CD8-positive, alpha-beta memory T cell (primary cell): ENCODE measurements around the gene TRIM7. TPM values are rescaled to one million over a fixed set of nuclear protein-coding genes. Genes with fewer than 3 reads are reported as not detected.

Experiments used
- CTCF ChIA-PET: fragments of 350-600 bp; sonication (Branson Sonifier 250); formaldehyde crosslinking; loops from one replicate; lab custom pipeline; 2021; ENCODE audit warnings: antibody characterized with exemption; lab: Charles Lee
- POLR2A ChIA-PET: fragments of 350-600 bp; sonication (Branson Sonifier 250); formaldehyde crosslinking; loops from one replicate; lab custom pipeline; 2021; ENCODE audit warnings: antibody characterized with exemption; lab: Charles Lee
- DNase-seq, 5 donors: peaks; one replicate each; pipeline versions ENCODE4 v3.0.0 to v3.0.0-alpha.2; 2020 to 2022; ENCODE audit warnings: mixed read lengths in 1 of 5
- H3K27ac ChIP-seq: one replicate; pipeline ENCODE4 v1.7.0; 2013; ENCODE audit warnings: low read depth, mild to moderate bottlenecking, low read length, moderate library complexity
- H3K27me3 ChIP-seq: 2 replicates; pipeline ENCODE4 v1.7.0; 2013; ENCODE audit warnings: low read length, mild to moderate bottlenecking; ENCODE audit not compliant: insufficient read depth, poor library complexity, severe bottlenecking
- H3K36me3 ChIP-seq: 2 replicates; pipeline ENCODE4 v1.7.0; 2013; ENCODE audit warnings: mild to moderate bottlenecking, low read length, moderate library complexity; ENCODE audit not compliant: insufficient read depth
- H3K4me1 ChIP-seq: 2 replicates; pipeline ENCODE4 v1.7.0; 2013; ENCODE audit warnings: mild to moderate bottlenecking, low read length, moderate library complexity; ENCODE audit not compliant: insufficient read depth
- H3K4me3 ChIP-seq: 2 replicates; pipeline ENCODE4 v1.7.0; 2013; ENCODE audit warnings: mild to moderate bottlenecking, low read length
- H3K9me3 ChIP-seq: 2 replicates; pipeline ENCODE4 v1.7.0; 2013; ENCODE audit warnings: mild to moderate bottlenecking, low read length
- H3K27ac Mint-ChIP-seq, 8 donors: one replicate each; pipeline ENCODE4 v1.8.0; 2020 to 2021; ENCODE audit warnings: mixed read lengths in 8 of 8, mild to moderate bottlenecking in 6 of 8, inconsistent platforms in 3 of 8, moderate library complexity in 3 of 8
- H3K27me3 Mint-ChIP-seq, 2 donors: one replicate each; pipeline ENCODE4 v1.8.0; 2020 to 2021; ENCODE audit warnings: mixed read lengths in 2 of 2, mild to moderate bottlenecking in 1 of 2, moderate library complexity in 1 of 2
- H3K36me3 Mint-ChIP-seq, 3 donors: one replicate each; pipeline ENCODE4 v1.8.0; 2020 to 2021; ENCODE audit warnings: mixed read lengths in 3 of 3, inconsistent platforms in 1 of 3, mild to moderate bottlenecking in 1 of 3
- H3K4me1 Mint-ChIP-seq, 3 donors: one replicate each; pipeline ENCODE4 v1.8.0; 2020 to 2021; ENCODE audit warnings: mixed read lengths in 3 of 3, inconsistent platforms in 1 of 3, mild to moderate bottlenecking in 1 of 3
- H3K4me3 Mint-ChIP-seq, 7 donors: one replicate each; pipeline ENCODE4 v1.8.0; 2020 to 2021; ENCODE audit warnings: mixed read lengths in 7 of 7, mild to moderate bottlenecking in 6 of 7, moderate library complexity in 4 of 7, inconsistent platforms in 2 of 7
- H3K9me3 Mint-ChIP-seq, 5 donors: one replicate each; pipeline ENCODE4 v1.8.0; 2020 to 2022; ENCODE audit warnings: mixed read lengths in 5 of 5, mild to moderate bottlenecking in 3 of 5, moderate library complexity in 2 of 5, inconsistent platforms in 1 of 5
- polyA plus RNA-seq: library from polyadenylated mRNA; unstranded; fragments of 300-500 nt; fragmentation: Illumina TruSeq; gene quantifications from one replicate; pipeline ENCODE4 v1.2.3, GENCODE V29; 2021
- total RNA-seq, 2 experiments: library from RNA; stranded (reverse); gene quantifications; one replicate each; pipeline ENCODE4 v1.2.3, GENCODE V29; 2021

Gene TRIM7
- total and polyA plus RNA-seq, 3 experiments from 2014 or later, result 0.74 to 2.3 (median 2.2) TPM

- Histone ChIP-seq H3K4me1 (peaks cover 25% of the 10 kb centered on the region), H3K4me3 (peak overlapping the region; percentile 69), H3K36me3 (no peaks in the 10 kb centered on the region), H3K27ac (no peak overlapping the region), H3K27me3 (no peaks in the 10 kb centered on the region), H3K9me3 (no peaks in the 10 kb centered on the region)
- peak overlapping the region in 6 of 8 donors; percentile 31 to 88 (median 65) for H3K27ac Mint-ChIP-seq
- ChIA-PET CTCF (interaction anchor here (1.0 to 14.5 kb wide), 5 partner anchors 12 to 58 kb away, joined by 3 to 164 read pairs (median 4); partner anchors contain the start of gene TRIM52), POLR2A (interaction anchor here (0.6 to 8.4 kb wide), 3 partner anchors 10 to 23 kb away, joined by 3 to 168 read pairs (median 5); no protein-coding TSS in a partner anchor)
- peaks cover 6 to 24% of the 10 kb centered on the region in 2 donors for H3K27me3 Mint-ChIP-seq
- H3K4me1 Mint-ChIP-seq, result peaks cover 30 to 38% (median 34%) of the 10 kb centered on the region in 3 donors
- peaks cover 0 to 10% (median 0%) of the 10 kb centered on the region in 3 donors for H3K36me3 Mint-ChIP-seq
- peak overlapping the region; percentile 83 to 95 (median 90) for H3K4me3 Mint-ChIP-seq
- peaks cover 0 to 9% (median 4%) of the 10 kb centered on the region in 5 donors for H3K9me3 Mint-ChIP-seq
- peak in 1 of 5 donors; percentile 29 for DNase-seq
These were observed 727 bp downstream of the TRIM7 start for GRCh38 chr5:181204113-181204825.

GRCh38 chr5:181203777-181204112, 1.3 kb downstream of the TRIM7 start:
- Histone ChIP-seq H3K9me3 (no peaks in the 10 kb centered on the region), H3K36me3 (no peaks in the 10 kb centered on the region), H3K27me3 (no peaks in the 10 kb centered on the region), H3K4me1 (peaks cover 25% of the 10 kb centered on the region), H3K27ac (no peak overlapping the region), H3K4me3 (peak overlapping the region; percentile 69)
- Mint-ChIP-seq H3K9me3 (peaks cover 0 to 9% (median 4%) of the 10 kb centered on the region in 5 donors), H3K27ac (peak overlapping the region in 5 of 8 donors; percentile 31 to 76 (median 55)), H3K4me1 (peaks cover 30 to 38% (median 34%) of the 10 kb centered on the region in 3 donors), H3K27me3 (peaks cover 6 to 24% of the 10 kb centered on the region in 2 donors), H3K36me3 (peaks cover 0 to 10% (median 0%) of the 10 kb centered on the region in 3 donors), H3K4me3 (peak overlapping the region; percentile 83 to 95 (median 90))
- ChIA-PET POLR2A (interaction anchor here (1.4 to 8.4 kb wide), 2 partner anchors 11 to 13 kb away, joined by 3 to 168 read pairs; no protein-coding TSS in a partner anchor), CTCF (interaction anchor here (14.5 kb wide), 1 partner anchor 11 kb away, joined by 164 read pairs; no protein-coding TSS in a partner anchor)
- DNase-seq, result no peak

GRCh38 chr5:181203093-181203711, 1.8 kb downstream of the TRIM7 start:
- no peak for DNase-seq
- no peaks in the 10 kb centered on the region for H3K36me3 ChIP-seq
- H3K27ac Mint-ChIP-seq, result peak overlapping the region in 2 of 8 donors; percentile 43 to 55
- H3K9me3 ChIP-seq, result no peaks in the 10 kb centered on the region
- H3K27ac ChIP-seq, result no peak overlapping the region
- H3K4me3 Mint-ChIP-seq, result peak overlapping the region; percentile 49 to 91 (median 89)
- POLR2A ChIA-PET, result interaction anchor here (8.4 kb wide), 1 partner anchor 12 kb away, joined by 168 read pairs; no protein-coding TSS in a partner anchor
- peaks cover 25% of the 10 kb centered on the region for H3K4me1 ChIP-seq
- no peak overlapping the region for H3K4me3 ChIP-seq
- H3K4me1 Mint-ChIP-seq, result peaks cover 28 to 37% (median 33%) of the 10 kb centered on the region in 3 donors
- no peaks in the 10 kb centered on the region for H3K27me3 ChIP-seq
- peaks cover 0 to 9% (median 4%) of the 10 kb centered on the region in 5 donors for H3K9me3 Mint-ChIP-seq
- H3K36me3 Mint-ChIP-seq, result peaks cover 0 to 10% (median 0%) of the 10 kb centered on the region in 3 donors
- CTCF ChIA-PET, result interaction anchor here (14.5 kb wide), 1 partner anchor 11 kb away, joined by 164 read pairs; no protein-coding TSS in a partner anchor
- peaks cover 6 to 24% of the 10 kb centered on the region in 2 donors for H3K27me3 Mint-ChIP-seq

DNA sequence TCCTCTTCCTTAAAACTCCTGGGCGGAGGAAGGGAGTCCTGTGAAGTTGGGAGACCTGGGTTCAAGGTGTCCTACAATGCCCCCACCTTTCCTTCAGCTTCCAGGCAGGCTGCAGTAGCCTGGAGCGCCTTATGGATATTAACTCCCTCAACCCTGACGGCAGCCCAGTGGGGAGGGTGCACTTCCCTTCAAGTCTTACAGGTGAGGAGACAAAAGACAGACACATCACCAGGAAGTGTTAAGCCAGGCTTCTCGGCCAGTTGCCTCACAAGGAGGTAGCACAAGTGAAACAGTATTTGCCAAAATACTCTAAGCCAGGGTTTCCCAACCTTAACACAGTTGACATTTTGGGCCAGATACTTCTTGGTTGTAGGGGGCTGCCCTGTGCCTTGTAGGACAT, 4.2 kb downstream of the TRIM7 start:
- DNase-seq, result no peak
- no peaks in the 10 kb centered on the region for H3K36me3 ChIP-seq
- H3K9me3 ChIP-seq, result no peaks in the 10 kb centered on the region
- Mint-ChIP-seq H3K4me3 (peak overlapping the region in 2 of 7 donors; percentile 48 to 76), H3K27me3 (peaks cover 3% of the 10 kb centered on the region in 2 donors), H3K4me1 (peaks cover 5 to 15% (median 10%) of the 10 kb centered on the region in 3 donors), H3K27ac (peak overlapping the region in 1 of 8 donors; percentile 16), H3K9me3 (no peaks in the 10 kb centered on the region), H3K36me3 (peaks cover 0 to 1% (median 0%) of the 10 kb centered on the region in 3 donors)
- H3K4me3 ChIP-seq, result no peak overlapping the region
- CTCF ChIA-PET, result interaction anchor here (14.5 kb wide), 1 partner anchor 8 kb away, joined by 164 read pairs; no protein-coding TSS in a partner anchor
- no peak overlapping the region for H3K27ac ChIP-seq
- H3K27me3 ChIP-seq, result no peaks in the 10 kb centered on the region
- POLR2A ChIA-PET, result no interaction called here
- peaks cover 11% of the 10 kb centered on the region for H3K4me1 ChIP-seq

DNA sequence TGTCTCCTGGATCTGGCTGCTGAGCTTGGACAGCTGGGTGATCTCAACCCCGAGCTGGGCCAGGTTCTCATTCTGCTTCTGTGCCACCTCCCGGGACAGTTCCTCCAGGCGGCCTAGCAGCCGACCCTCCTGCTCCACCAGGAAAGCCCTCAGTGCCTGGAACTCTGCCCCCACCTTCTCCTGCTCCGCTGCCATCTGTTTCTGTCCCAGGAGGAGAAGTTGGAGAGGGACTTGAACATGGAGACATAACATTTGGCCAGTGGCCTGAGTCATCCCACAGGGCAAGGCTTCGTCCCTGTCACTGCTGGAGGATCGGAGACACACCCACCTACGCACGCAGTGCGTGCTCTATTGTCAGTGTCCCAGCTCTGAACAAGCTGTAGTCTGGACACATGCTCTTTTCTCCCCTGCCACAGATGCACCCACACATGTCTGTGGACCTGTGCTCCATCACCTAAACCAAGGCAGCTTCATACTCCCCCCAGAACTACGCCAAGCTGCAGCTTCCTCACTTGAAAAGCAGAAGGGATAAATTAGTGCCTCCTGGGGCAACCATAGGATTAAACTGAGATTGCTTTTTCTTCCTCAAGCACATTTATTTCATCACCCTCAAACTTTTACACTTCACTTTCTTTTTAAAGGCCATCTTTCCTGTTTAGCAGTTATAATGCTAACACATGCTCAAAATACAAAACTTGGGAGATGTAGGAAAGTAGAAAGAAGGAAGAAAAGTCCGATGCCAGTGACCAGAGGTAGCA, 4.9 kb downstream of the TRIM7 start:
- Histone ChIP-seq H3K36me3 (no peaks in the 10 kb centered on the region), H3K4me3 (no peak overlapping the region), H3K27ac (no peak overlapping the region), H3K27me3 (no peaks in the 10 kb centered on the region), H3K4me1 (peaks cover 7% of the 10 kb centered on the region), H3K9me3 (no peaks in the 10 kb centered on the region)
- peaks cover 0 to 9% (median 5%) of the 10 kb centered on the region in 3 donors for H3K4me1 Mint-ChIP-seq
- peaks cover 0 to 1% (median 0%) of the 10 kb centered on the region in 3 donors for H3K36me3 Mint-ChIP-seq
- POLR2A ChIA-PET, result no interaction called here
- CTCF ChIA-PET, result interaction anchor here (1.3 to 3.5 kb wide), 2 partner anchors 10 to 15 kb away, joined by 4 to 15 read pairs; no protein-coding TSS in a partner anchor
- peak overlapping the region in 2 of 8 donors; percentile 16 to 89 for H3K27ac Mint-ChIP-seq
- DNase-seq, result no peak
- peaks cover 0 to 3% of the 10 kb centered on the region in 2 donors for H3K27me3 Mint-ChIP-seq
- H3K9me3 Mint-ChIP-seq, result no peaks in the 10 kb centered on the region
- peak overlapping the region in 1 of 7 donors; percentile 76 for H3K4me3 Mint-ChIP-seq

DNA sequence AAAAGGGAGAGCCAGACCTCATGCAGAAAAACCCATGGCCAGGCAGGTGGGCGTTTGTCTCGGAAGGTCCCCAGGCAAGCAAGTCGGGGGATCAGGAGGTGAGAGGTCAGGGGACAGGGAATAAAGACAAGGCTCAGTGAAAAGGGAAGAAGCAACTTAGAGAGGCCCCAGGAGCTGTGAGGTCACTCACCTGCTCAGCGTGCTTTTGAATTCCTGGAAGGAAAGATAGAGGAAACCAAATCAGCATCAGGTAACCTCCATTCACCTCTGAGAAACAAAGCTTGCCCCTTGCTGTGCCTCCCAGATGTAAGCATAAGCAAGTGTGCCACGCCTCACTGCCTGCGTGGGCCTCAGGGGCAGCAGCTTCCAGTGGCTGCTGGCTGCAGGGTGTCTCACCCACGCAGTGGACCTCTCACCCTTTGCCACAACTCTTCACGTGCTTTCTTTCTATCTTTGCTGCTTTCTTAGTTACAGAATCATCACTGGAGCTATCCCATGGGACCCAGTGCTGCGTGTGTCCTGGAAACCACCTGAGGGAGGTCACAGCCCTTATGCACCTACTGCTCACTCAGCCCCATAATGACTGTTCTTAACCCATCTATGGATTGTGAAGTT, 6.0 kb downstream of the TRIM7 start:
- Mint-ChIP-seq H3K36me3 (no peaks in the 10 kb centered on the region), H3K9me3 (no peaks in the 10 kb centered on the region), H3K4me3 (peak overlapping the region in 1 of 7 donors; percentile 26), H3K4me1 (peaks cover 0 to 4% (median 3%) of the 10 kb centered on the region in 3 donors), H3K27ac (no peak overlapping the region), H3K27me3 (peaks cover 0 to under 1% of the 10 kb centered on the region in 2 donors)
- Histone ChIP-seq H3K27me3 (no peaks in the 10 kb centered on the region), H3K27ac (no peak overlapping the region), H3K9me3 (no peaks in the 10 kb centered on the region), H3K4me1 (peaks cover 6% of the 10 kb centered on the region), H3K36me3 (no peaks in the 10 kb centered on the region), H3K4me3 (no peak overlapping the region)
- no peak for DNase-seq
- POLR2A ChIA-PET, result no interaction called here
- CTCF ChIA-PET, result interaction anchor here (1.3 to 3.5 kb wide), 3 partner anchors 9 to 14 kb away, joined by 4 to 15 read pairs (median 4); no protein-coding TSS in a partner anchor
